GM18508 (cell line): ENCODE data around the gene ZFR.
"Not testable (repeated sequence)": the region's sequence is repeated elsewhere in the genome, so short reads cannot be mapped to it uniquely, and the experiment has no call there.

Experiments
- ATAC-seq: cut with Tn5 transposase; IDR thresholded peaks from one replicate; pipeline ENCODE4 v1.9.1; 2021; ENCODE audit warnings: moderate number of reproducible peaks; ENCODE audit not compliant: insufficient read depth, unreplicated experiment

The ZFR gene

DNA sequence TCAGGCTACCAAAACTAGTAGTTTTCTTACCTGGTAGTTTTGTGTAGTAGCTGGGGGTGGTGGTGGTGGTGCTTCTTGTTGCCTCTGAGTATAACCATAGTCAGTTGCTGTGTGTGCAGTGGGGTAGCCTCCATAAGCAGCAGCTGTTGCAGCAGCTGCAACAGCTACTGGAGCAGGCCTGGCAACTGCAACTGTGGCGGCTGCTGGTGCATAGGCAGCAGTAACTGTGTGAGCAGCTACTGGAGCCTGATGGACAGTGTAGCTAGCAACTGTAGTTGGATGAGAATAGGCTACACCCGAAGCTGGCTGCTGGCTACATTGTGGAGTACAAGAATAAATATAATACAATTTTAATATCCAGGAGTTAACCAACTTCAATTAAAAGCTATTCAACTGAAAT, 24.7 kb downstream of the ZFR start:
- ATAC-seq: no peak

DNA sequence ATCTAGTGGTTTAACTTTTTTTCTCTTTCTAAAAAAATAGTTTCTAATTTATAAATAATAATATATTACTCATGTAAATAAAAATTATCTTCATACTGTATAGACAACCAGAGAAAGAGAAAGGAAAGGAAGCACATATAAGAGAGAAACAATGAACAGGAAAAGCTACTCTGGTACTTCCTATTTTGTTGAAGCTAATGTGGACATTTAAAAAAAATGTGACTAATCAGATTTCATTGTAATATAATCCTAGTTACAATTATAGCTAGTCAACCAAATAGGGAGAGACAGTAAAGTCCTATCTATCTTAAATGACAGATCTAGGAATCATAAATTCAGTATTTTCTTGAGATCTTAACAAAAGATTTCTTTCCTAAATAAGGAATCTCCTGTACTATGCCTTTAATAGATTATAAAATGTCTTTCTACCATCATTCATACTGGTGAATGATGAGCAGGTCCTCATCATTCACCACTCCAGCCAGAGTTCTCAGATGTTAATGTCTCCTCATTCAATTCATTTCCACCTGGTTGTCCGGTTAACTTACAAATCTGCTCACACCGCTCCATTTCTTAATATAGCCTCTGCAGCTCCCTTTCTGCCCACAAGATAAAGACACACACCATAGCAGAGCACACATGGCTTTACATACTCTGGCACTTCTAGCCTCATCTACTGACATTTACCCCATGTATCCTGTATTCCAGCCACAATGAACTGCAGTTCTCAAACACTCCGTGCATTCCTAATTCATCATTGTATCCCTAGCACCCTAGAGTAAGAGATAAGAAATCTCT, 30.9 kb downstream of the ZFR start:
- ATAC-seq: no peak

DNA sequence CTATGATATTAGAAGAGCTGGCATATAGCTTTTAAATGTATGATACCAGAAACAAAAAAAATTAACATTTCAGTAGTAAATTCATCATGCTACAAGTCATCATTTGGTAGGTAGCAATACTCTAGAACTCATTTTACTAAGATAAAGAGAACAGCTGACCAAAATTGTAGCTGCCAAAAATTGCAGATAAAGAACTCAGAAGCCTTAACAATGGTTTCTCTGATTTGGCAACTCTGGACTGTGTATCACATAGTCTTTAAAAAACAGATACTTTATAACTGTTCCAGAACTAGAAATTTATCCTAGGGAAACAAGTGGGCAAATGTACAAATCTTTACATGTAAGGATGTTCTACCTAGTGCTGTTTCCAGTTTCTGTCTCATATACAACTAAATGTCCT, 33.9 kb downstream of the ZFR start:
- ATAC-seq: no peak

DNA sequence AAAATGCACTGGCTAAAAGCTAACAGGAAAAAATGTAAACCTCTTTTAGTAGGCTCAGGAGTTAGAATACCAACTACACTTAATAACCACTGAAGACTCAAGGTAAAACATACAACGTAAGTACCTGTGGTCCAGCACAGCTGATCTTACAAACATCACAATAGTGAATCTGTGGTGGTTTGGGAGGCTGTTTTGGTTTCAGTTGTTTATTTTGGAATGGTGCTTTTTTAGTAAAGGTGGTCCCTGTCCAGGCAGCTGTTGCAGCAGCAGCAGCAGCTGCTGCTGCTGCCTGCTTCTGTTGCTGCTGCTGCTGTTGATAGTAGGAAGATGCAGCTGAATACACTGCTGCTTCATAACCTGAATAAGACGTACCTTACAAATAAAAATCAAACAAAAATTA, 37.9 kb downstream of the ZFR start:
- no peak for ATAC-seq

DNA sequence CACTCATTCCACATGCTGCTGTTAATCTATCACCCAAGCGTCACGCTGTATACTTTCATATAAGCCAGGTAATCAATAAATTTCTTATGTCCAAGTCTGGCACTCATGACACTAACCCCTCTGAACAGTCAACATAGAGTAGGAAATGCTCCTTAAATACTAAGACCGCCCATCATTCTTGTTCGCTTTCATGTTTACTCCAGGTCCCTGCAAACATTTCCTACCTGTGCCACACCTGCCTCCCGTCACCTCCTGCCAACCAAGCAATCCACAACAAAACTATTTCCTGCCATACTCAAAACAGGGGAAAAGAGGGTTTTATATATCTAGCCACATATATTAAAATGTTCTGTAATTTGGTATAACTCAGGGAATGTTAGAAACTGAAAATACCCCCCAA, 39.0 kb downstream of the ZFR start:
- no peak for ATAC-seq

DNA sequence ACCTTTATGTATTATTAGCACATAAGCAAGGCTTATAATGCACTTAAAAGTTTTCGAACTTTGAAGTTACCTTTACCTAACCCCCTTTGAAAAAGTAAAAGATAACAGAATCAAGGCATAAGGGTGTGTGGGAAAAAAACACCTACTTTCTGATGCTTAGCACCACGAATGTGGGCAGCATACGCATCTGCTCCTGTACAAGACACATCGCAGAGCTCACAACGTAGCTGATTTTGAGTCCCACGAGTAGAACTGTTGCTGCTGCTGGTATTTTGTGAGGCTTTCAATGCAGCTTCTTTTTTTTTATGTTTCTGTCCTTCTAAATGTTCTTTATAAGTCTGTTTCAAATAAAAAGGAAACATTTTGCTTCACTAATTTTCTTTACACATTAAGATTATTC, 40.8 kb downstream of the ZFR start:
- ATAC-seq: no peak

DNA sequence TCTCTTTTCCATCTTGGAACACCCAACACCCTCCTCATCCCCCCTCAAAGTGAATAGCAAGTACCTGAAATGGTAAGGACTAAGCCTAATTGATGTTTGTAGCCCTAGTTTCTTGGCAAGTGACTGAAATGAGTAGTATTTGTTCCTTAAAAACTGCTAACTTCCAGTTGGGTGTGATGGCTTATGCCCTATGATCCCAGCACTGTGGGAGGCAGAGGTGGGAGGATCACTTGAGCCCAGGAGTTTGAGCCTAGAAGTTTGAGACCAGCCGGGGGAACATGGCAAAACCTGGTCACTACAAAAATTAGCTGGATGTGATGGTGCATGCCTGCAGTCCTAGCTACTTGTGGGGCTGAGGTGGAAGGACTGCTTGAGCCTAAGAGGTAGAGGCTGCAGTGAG, 44.1 kb downstream of the ZFR start:
- ATAC-seq: no peak

DNA sequence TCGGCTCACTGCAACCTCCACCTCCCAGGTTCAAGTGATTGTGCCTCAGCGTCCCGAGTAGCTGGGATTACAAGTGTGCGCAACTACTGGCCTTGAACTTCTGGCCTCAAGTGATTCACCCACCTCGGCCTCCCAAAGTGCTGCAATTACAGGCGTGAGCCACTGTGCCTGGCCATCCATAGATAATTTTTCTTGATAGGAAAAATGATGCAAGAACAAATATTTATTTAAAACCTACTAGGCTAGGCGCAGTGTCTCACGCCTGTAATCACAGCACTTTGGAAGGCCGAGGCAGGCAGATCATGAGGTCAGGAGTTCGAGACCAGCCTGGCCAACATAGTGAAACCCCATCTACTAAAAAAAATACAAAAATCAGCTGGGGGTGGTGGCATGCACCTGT, 45.8 kb downstream of the ZFR start:
- not testable (repeated sequence) for ATAC-seq

DNA sequence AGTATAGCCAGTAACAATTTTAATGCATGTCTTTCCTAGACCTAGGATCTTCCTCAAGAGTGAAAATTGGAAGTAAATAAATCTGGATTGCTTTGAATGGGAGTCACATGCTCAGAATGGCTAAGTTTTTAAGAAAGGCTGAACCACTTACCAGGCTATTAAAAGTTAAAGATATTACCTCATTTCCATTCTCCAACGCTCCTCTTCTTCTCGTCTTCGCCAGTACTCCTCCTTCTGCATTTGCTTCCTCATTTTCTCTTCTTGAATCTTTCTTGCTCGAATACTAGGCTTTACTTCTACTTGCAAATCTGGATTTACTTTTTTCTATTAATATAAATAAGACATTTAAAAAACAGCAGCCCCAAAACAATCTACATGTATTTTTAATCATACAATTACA, 49.6 kb downstream of the ZFR start:
- no peak for ATAC-seq

DNA sequence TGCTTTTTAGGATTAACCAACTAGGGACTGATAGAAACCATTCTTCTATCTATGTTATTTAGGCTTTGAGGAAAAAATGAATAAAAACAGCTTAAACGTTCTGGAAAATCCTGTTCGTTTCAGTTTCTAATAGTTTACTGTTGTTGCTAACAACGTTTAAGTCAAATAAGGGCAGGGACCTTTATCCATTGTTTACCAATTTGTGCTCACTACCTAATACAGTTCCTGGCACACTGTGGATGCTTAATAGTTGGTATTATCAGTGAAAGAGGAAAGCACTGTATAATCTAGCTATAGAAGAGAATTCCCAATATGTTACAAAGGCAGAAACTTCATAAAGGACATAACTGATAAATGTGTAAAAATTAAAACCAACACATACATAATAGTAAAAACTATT, 52.5 kb downstream of the ZFR start:
- ATAC-seq: no peak

DNA sequence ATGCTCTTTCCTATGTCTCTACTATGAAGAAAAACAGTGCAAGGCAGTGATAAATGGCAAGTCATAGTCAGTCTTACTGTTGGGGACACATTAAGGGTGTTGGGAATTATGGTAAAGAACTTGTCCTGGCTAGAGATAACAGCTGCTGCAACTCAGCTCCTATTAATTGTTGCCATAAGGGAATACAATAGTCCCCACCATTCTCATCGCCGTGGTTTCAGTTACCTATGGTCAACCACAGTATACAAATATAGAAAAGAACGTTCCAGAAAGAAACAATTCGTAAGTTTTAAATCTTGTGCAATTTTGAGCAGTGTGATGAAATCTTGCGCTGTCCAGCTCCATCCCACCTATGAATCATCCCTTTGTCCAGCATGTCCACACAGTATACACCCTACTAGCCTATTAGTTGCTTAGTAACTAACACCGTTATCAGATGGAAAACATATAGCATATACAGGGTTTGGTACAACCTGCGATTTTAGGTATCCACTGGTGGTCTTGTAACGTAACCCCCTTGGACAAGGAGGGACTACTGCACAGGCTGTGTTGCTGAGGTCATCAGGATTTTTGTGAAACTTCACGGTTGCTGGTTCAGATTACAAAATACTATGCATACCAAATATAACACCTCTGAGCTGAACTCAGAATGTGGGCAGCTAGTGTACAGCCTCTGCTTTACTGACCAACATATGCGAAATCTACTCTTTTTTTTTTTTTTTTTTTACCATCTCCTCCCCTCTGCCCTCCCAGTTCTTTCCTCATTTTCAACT, 53.5 kb downstream of the ZFR start:
- no peak for ATAC-seq

DNA sequence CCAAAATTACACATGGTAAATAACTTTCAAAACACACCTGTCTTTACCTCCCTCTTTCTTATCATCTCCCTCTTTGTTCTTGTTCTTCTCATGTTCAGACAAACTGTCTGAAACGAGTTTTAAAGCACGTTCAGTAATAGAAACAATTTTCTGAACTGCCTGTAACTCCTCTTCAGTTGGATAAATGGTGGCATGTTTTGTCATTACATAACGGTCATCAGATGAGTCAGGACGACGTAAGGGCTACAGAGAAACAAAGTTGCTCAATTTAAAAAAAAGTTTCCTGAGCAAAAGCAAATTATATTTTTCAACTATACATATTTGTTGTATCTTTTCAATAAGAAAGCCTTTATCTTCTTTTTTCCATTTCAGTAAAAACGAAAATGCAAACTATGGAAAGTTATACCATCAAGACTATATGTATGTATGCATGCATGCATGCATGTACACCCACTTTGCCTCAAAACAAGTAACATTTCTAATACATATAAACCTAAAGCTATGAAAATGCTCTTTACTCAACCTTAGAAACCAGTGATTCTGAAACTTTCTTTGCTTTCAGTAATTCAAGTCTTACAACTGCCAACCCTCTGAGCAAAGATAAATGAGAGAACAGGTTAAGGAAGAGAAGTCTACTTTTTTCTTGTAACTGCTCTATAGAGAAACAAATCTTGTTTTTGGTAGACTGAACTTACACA, 56.0 kb downstream of the ZFR start:
- no peak for ATAC-seq

DNA sequence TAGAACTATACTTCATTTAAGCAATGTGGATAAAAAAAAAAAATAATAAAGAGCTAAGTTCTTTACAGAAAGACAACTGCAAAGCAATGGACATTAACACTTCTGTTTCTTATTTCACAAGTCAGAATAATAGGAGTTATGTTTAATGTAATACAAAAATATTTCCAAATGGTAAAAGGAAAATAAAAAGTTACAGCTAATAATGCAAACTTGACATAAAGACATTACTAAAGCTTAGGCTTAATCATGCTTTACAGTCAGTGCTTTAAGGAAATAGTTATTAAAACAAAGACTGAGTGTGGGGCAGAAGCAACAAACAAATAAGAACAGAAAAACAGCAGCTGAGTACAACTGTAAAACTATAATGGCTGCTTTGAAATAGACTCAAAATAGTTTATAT, 56.7 kb downstream of the ZFR start:
- no peak for ATAC-seq

DNA sequence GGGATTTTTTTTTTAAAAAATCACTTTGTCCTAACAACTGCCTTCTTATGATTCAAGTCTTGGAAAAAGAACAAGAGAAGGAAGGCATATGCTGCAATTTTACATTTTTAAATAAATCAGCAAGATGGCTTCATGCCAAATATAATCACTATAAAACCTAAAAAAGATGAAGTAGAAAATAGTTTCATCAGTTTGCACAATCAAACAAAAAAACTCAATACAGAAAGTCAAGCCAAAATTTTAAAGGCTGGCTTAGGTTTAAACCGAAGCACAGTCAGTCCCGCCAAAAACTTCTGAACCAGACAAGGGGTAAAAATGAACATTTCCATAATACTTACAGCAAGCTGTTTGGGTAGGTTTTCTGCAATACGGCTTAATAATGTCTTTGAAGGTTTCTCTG, 57.3 kb downstream of the ZFR start:
- no peak for ATAC-seq

DNA sequence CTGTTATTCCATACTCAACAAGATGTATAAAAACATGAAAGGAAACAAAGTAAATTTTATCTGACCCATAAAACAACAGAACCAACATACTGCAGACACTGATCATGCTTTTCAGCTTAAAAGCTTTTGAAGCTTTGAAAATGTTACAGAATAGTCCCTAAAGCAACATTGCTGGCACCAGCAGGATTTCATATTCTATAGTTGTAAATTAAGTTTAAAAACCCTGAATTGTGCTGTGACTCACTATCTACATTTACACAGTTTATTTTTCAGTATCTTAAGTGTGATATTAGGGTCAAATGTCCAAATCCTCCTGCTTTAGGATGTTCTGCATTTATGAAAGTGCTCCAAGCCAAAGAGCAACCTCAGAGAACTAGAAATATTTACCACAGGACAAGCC, 59.9 kb downstream of the ZFR start:
- no peak for ATAC-seq

DNA sequence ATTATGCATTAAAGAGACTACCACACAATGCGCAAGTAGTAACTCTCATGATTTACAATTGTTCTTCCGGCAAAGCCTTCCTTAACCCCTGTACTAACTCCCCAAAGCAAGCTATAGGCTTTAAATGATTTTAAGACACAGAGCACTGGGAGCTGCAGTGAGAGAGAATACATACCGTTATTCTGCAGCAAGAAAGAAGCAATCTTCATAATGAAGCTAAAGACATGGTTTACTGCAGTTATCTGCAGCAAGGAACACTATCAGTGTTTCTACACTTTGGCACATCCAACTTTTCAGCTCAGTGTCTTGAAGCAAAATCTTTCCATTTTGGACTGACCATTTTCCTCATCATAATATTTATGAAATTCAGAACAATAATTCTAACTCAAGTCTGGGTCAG, 61.0 kb downstream of the ZFR start:
- no peak for ATAC-seq

DNA sequence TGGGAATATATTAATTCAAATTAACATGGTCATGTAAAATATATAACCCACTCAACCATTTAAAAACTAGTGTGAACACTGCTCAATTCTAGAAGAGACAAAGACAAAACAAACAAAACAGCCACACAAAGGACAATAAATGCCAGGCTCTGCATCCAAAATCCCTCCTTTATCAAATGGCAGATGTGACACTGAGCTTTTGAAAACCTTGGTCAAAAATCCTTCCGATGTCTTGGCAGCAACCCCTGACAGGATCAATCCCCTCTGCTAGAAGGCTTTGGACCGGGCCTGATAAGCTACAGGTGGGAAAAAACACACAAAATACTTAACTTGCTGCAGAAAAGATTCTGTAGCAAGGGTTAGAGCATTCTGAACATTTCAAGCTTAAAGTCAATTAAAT, 61.5 kb downstream of the ZFR start:
- no peak for ATAC-seq

DNA sequence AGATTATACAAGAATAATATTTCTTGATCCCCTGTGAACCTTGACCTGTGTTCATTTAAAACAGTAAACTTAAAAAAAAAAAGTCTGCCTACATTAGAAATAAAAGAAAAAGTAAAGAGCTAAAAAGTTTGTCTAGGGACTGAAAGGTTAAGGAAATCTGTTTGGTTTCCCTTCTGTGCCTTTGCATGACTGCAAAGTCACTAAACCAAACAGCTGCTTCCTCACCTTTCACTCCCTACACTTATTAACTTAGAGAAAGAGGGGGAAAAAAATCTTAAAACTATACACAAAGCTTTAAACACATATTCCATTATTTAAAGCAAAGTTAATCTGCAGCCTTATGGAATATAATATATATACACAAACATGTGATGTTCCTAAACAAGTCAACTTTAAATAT, 65.1 kb downstream of the ZFR start:
- no peak for ATAC-seq

DNA sequence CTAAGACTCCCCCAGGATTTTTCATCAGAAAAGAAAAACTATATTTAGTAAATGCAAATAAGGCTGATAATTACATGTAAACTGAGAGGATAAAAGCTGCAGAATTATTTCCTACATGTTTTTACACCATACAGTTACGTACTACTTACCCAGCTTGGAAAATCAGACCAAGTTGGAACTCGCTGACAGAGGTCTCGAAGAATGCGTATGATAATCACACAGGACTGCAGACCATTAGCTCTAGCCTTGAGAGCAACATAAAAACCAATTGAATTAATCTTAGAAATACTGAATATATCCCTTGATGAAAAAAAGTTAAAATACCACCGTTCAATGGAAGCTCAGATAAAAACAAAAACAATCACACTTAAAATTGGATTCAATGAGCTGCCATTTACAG, 65.6 kb downstream of the ZFR start:
- no peak for ATAC-seq

DNA sequence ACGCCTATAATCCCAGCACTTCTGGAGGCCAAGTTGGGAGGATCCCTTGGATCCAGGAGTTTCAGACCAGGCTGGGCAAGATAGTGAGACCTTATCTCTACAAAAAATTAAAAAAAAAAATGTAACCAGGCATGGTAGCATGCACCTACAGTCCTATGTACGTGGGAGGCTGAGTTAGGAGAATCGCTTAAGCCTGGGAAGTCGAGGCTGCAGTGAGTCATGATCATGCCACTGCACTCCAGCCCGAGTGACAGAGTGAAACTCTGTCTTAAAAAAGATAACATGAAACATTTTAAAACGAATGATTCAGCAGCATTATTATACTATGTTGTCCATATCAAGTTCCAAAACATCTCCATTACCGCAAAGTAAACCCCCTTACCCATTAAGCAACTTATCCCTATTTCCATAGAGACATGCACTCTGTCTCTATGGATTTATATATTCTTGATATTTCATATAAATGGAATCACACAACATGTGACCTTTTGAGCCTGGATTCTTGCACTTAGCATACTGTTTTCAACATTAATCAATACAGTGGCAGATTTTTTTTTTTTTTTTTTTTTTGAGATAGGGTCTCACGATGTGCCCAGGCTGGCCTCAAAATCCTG, 74.9 kb downstream of the ZFR start:
- no peak for ATAC-seq

DNA sequence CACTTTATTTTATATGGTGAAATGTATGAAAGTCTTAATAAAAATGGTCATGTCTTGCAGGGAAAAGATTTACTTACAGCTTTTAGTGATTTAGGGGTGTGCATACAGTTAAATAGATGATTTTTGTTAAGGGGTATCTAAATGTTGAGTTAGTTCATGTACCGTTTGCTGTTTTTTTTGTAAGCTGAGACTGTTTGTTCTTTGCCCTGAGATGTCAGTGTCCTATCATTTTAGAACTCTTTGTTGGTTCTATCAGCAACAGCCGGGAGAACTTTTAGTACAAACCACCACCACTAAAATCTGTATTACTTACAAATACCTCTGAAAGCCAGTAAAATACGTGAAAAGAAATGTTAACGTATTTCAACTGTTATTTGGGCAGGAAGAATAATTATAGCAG, 75.5 kb downstream of the ZFR start:
- no peak for ATAC-seq
